H1 (cell line): Measurements from ENCODE around the gene OR9A2.

Experiments
- CEBPB ChIP-seq: IDR thresholded peaks from 2 replicates; pipeline ENCODE4 v1.6.1; 2012; ENCODE audit warnings: low read depth, low read length
- CHD2 ChIP-seq: IDR thresholded peaks from 2 replicates; pipeline ENCODE4 v1.6.1; 2012; ENCODE audit warnings: low read length, improper control_type of control experiment
- EP300 ChIP-seq, 2 experiments: IDR thresholded peaks; 1 replicate in 1 of 2; 2 replicates in 1 of 2; pipeline ENCODE4 v1.6.1; 2011 to 2012; ENCODE audit warnings: low read depth in 2 of 2, low read length in 2 of 2, mild to moderate bottlenecking in 2 of 2, borderline replicate concordance in 1 of 2, inconsistent platforms in 1 of 2, moderate library complexity in 1 of 2
- GABPA ChIP-seq: IDR thresholded peaks from 2 replicates; pipeline ENCODE4 v1.6.1; 2011; ENCODE audit warnings: mild to moderate bottlenecking, low read length, moderate library complexity, borderline replicate concordance; ENCODE audit not compliant: insufficient read depth
- JUN ChIP-seq: IDR thresholded peaks from 2 replicates; pipeline ENCODE4 v1.6.1; 2011; ENCODE audit warnings: low read depth, mild to moderate bottlenecking, improper control_type of control experiment, low read length
- POLR2A ChIP-seq, 2 experiments: IDR thresholded peaks; 1 replicate in 1 of 2; 2 replicates in 1 of 2; pipeline ENCODE4 v1.6.1; 2011; ENCODE audit warnings: low read depth in 2 of 2, low read length in 2 of 2, mild to moderate bottlenecking in 2 of 2; ENCODE audit errors: control extremely low read depth in 1 of 2
- SIX5 ChIP-seq: IDR thresholded peaks from 2 replicates; pipeline ENCODE4 v1.6.1; 2011; ENCODE audit warnings: mild to moderate bottlenecking, low read depth, low read length
- TAF1 ChIP-seq: IDR thresholded peaks from 2 replicates; pipeline ENCODE4 v1.6.1; 2011; ENCODE audit warnings: mild to moderate bottlenecking, low read depth, low read length
- TEAD4 ChIP-seq: IDR thresholded peaks from 2 replicates; pipeline ENCODE4 v1.6.1; 2012; ENCODE audit warnings: low read depth, low read length, inconsistent platforms, mixed read lengths
- TF ChIP-seq, protein P1 (sequence below), 3 experiments: IDR thresholded peaks; 1 replicate in 2 of 3; 2 replicates in 1 of 3; pipeline versions ENCODE4 v1.5.1 to v1.6.1; 2011; ENCODE audit warnings: low read length in 3 of 3, mild to moderate bottlenecking in 3 of 3, inconsistent platforms in 2 of 3, low read depth in 1 of 3, moderate library complexity in 1 of 3; ENCODE audit not compliant: insufficient read depth in 1 of 3; ENCODE audit errors: control extremely low read depth in 1 of 3
- TF ChIP-seq, protein P2 (sequence below): IDR thresholded peaks from 2 replicates; pipeline ENCODE4 v1.6.1; 2012; ENCODE audit warnings: inconsistent platforms
- TF ChIP-seq, protein P3 (sequence below): IDR thresholded peaks from 2 replicates; pipeline ENCODE4 v1.6.1; 2011; ENCODE audit warnings: low read length, improper control_type of control experiment

DNA sequence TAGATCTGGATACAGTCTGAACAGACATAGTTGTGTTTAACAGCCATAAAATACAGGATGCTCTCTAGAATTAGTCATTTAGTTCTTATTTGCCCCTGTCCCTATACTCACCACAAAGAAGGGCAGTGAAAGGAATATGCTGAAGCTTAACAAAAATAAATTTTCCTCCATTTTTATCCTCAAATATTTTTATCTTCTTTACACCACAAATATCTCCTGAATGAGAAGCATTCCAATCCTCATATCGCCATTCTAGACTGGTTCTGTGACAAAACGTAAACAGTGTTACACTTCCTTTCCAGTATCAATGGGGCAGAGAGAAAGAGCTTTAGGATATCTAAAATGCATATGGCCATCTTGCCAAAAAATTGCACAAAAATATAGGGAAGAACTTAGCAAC is 1.6 kb downstream of the OR9A2 start:
- TF ChIP-seq SIX5 (no peak), CHD2 (no peak), CEBPB (no peak), GABPA (no peak), EP300 (IDR thresholded peaks at IDR 0.05; ENCODE audit: borderline replicate concordance in 1 of 2, low read depth in 2 of 2, low read length in 2 of 2) (no peak), POLR2A (IDR thresholded peaks at IDR 0.05; ENCODE audit: control extremely low read depth in 1 of 2, low read depth in 2 of 2, low read length in 2 of 2) (no peak), TAF1 (no peak), TEAD4 (no peak), JUN (no peak)
- TF ChIP-seq, protein P1, sequence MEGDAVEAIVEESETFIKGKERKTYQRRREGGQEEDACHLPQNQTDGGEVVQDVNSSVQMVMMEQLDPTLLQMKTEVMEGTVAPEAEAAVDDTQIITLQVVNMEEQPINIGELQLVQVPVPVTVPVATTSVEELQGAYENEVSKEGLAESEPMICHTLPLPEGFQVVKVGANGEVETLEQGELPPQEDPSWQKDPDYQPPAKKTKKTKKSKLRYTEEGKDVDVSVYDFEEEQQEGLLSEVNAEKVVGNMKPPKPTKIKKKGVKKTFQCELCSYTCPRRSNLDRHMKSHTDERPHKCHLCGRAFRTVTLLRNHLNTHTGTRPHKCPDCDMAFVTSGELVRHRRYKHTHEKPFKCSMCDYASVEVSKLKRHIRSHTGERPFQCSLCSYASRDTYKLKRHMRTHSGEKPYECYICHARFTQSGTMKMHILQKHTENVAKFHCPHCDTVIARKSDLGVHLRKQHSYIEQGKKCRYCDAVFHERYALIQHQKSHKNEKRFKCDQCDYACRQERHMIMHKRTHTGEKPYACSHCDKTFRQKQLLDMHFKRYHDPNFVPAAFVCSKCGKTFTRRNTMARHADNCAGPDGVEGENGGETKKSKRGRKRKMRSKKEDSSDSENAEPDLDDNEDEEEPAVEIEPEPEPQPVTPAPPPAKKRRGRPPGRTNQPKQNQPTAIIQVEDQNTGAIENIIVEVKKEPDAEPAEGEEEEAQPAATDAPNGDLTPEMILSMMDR (IDR thresholded peaks at IDR 0.05; ENCODE audit: control extremely low read depth in 1 of 3, insufficient read depth in 1 of 3, low read depth in 1 of 3, low read length in 3 of 3) = no peak
- TF ChIP-seq, protein P2, sequence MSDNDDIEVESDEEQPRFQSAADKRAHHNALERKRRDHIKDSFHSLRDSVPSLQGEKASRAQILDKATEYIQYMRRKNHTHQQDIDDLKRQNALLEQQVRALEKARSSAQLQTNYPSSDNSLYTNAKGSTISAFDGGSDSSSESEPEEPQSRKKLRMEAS = no peak
- TF ChIP-seq, protein P3, sequence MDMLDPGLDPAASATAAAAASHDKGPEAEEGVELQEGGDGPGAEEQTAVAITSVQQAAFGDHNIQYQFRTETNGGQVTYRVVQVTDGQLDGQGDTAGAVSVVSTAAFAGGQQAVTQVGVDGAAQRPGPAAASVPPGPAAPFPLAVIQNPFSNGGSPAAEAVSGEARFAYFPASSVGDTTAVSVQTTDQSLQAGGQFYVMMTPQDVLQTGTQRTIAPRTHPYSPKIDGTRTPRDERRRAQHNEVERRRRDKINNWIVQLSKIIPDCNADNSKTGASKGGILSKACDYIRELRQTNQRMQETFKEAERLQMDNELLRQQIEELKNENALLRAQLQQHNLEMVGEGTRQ = no peak
